WTC11 (cell line): Measurements from ENCODE around the gene OR2M4. TPM values are rescaled to one million over a fixed set of nuclear protein-coding genes. Genes with fewer than 3 reads are reported as not detected.

ENCODE experiments used
- ATAC-seq: fragments of 200-7000 bp; cut with Tn5 transposase; 2 replicates; pipeline ENCODE4 v1.10.0; 2021; ENCODE audit warnings: mild to moderate bottlenecking, moderate library complexity
- CTCF ChIA-PET: fragments of 300-600 bp; sonication (Branson Sonifier 250); formaldehyde crosslinking; loops from one replicate; lab custom pipeline; 2021; ENCODE audit warnings: antibody characterized with exemption; lab: Charles Lee
- POLR2A ChIA-PET: fragments of 350-600 bp; sonication (Branson Sonifier 250); formaldehyde crosslinking; loops from one replicate; lab custom pipeline; 2021; ENCODE audit warnings: antibody characterized with exemption; lab: Charles Lee
- DNase-seq: peaks from one replicate; pipeline ENCODE4 v3.0.0; 2021; ENCODE audit warnings: low spot score
- H3K27ac Mint-ChIP-seq: 2 replicates; pipeline ENCODE4 v1.8.0; 2021; ENCODE audit warnings: mixed read lengths
- H3K27me3 Mint-ChIP-seq: 2 replicates; pipeline ENCODE4 v1.8.0; 2021; ENCODE audit warnings: low read depth, mild to moderate bottlenecking, moderate library complexity, mixed read lengths
- H3K36me3 Mint-ChIP-seq: 2 replicates; pipeline ENCODE4 v1.8.0; 2021; ENCODE audit warnings: mixed read lengths
- H3K4me1 Mint-ChIP-seq: 2 replicates; pipeline ENCODE4 v1.8.0; 2022; ENCODE audit warnings: mixed read lengths
- H3K4me3 Mint-ChIP-seq: 2 replicates; pipeline ENCODE4 v1.8.0; 2021; ENCODE audit warnings: mild to moderate bottlenecking, moderate library complexity, mixed read lengths
- H3K9me3 Mint-ChIP-seq: 2 replicates; pipeline ENCODE4 v1.8.0; 2021; ENCODE audit warnings: mixed read lengths
- ARID4B ChIP-seq: sonication (generic); formaldehyde crosslinking; IDR thresholded peaks from 2 replicates; pipeline ENCODE4 v1.8.0; 2023; ENCODE audit warnings: missing genetic modification reagents, mild to moderate bottlenecking, borderline replicate concordance
- CREM ChIP-seq: sonication (generic); formaldehyde crosslinking; IDR thresholded peaks from 2 replicates; pipeline ENCODE4 v1.8.1; 2022; ENCODE audit warnings: mild to moderate bottlenecking, missing genetic modification reagents, moderate library complexity
- E2F1 ChIP-seq: sonication (generic); formaldehyde crosslinking; IDR thresholded peaks from 2 replicates; pipeline ENCODE4 v1.8.0; 2022; ENCODE audit warnings: mild to moderate bottlenecking, missing genetic modification reagents
- ESRRA ChIP-seq: sonication (generic); formaldehyde crosslinking; IDR thresholded peaks from 2 replicates; pipeline ENCODE4 v1.8.1; 2022; ENCODE audit warnings: mild to moderate bottlenecking, missing genetic modification reagents, borderline replicate concordance
- FOXK1 ChIP-seq: sonication (generic); formaldehyde crosslinking; IDR thresholded peaks from 2 replicates; pipeline ENCODE4 v1.8.0; 2022; ENCODE audit warnings: mild to moderate bottlenecking, moderate library complexity, missing genetic modification reagents
- IRF2 ChIP-seq: sonication (generic); formaldehyde crosslinking; IDR thresholded peaks from 2 replicates; pipeline ENCODE4 v1.8.0; 2022; ENCODE audit warnings: low read depth, missing genetic modification reagents, borderline replicate concordance
- JUN ChIP-seq: sonication (generic); formaldehyde crosslinking; IDR thresholded peaks from 2 replicates; pipeline ENCODE4 v1.8.0; 2023; ENCODE audit warnings: mild to moderate bottlenecking, missing genetic modification reagents
- MXD4 ChIP-seq: fragments of 250-450 bp; sonication (Bioruptor Pico); IDR thresholded peaks from 2 replicates; pipeline ENCODE4 v1.8.0; 2021; ENCODE audit warnings: mild to moderate bottlenecking, moderate library complexity, borderline replicate concordance
- MYBL2 ChIP-seq: sonication (generic); formaldehyde crosslinking; IDR thresholded peaks from 2 replicates; pipeline ENCODE4 v1.8.1; 2023; ENCODE audit warnings: mild to moderate bottlenecking, moderate library complexity, missing genetic modification reagents
- NFATC4 ChIP-seq: fragments of 250-450 bp; sonication (Bioruptor Pico); IDR thresholded peaks from 2 replicates; pipeline ENCODE4 v1.9.0; 2021; ENCODE audit warnings: mild to moderate bottlenecking
- NR3C1 ChIP-seq: sonication (generic); formaldehyde crosslinking; conservative IDR thresholded peaks from 2 replicates; pipeline ENCODE4 v1.8.1; 2023; ENCODE audit warnings: low read depth, mild to moderate bottlenecking, missing genetic modification reagents
- RELA ChIP-seq: sonication (generic); formaldehyde crosslinking; IDR thresholded peaks from 2 replicates; pipeline ENCODE4 v1.8.1; 2022; ENCODE audit warnings: missing genetic modification reagents, mild to moderate bottlenecking, borderline replicate concordance
- SOX15 ChIP-seq: fragments of 250-450 bp; sonication (Bioruptor Pico); IDR thresholded peaks from 2 replicates; pipeline ENCODE4 v1.9.0; 2021; ENCODE audit warnings: mild to moderate bottlenecking
- TCF7 ChIP-seq: sonication (generic); formaldehyde crosslinking; IDR thresholded peaks from 2 replicates; pipeline ENCODE4 v1.8.0; 2022; ENCODE audit warnings: mild to moderate bottlenecking, low read depth, missing genetic modification reagents, moderate library complexity
- ZBTB21 ChIP-seq: sonication (generic); formaldehyde crosslinking; IDR thresholded peaks from 2 replicates; pipeline ENCODE4 v1.8.1; 2023; ENCODE audit warnings: mild to moderate bottlenecking, missing genetic modification reagents, borderline replicate concordance
- ZNF219 ChIP-seq: sonication (generic); formaldehyde crosslinking; IDR thresholded peaks from 2 replicates; pipeline ENCODE4 v1.8.0; 2023; ENCODE audit warnings: missing genetic modification reagents, mild to moderate bottlenecking, borderline replicate concordance
- ZNF281 ChIP-seq: sonication (generic); formaldehyde crosslinking; IDR thresholded peaks from 2 replicates; pipeline ENCODE4 v1.8.0; 2023; ENCODE audit warnings: mild to moderate bottlenecking, missing genetic modification reagents
- ZNF317 ChIP-seq: sonication (generic); formaldehyde crosslinking; IDR thresholded peaks from 2 replicates; pipeline ENCODE4 v1.8.1; 2023; ENCODE audit warnings: low read depth, mild to moderate bottlenecking, moderate library complexity, missing genetic modification reagents, borderline replicate concordance
- total RNA-seq: library from RNA; stranded (reverse); gene quantifications from 3 replicates; pipeline ENCODE4 v1.2.3, GENCODE V29; 2021

The OR2M4 gene
- total RNA-seq, 1 experiment from 2014 or later, result not detected

- TF ChIP-seq ARID4B (CRISPR knock-in tag), result no peak
- no peak for TF ChIP-seq NFATC4
- no peak for TF ChIP-seq CREM (CRISPR knock-in tag)
- TF ChIP-seq NR3C1 (CRISPR knock-in tag), result no peak
- no peak for TF ChIP-seq MYBL2 (CRISPR knock-in tag)
- TF ChIP-seq ZNF219 (CRISPR knock-in tag), result no peak
- TF ChIP-seq, all 79 proteins: peak for 0
These were observed 42.2 kb upstream of the OR2M4 start (continued) for GRCh38 chr1:248189026-248189425.

GRCh38 chr1:248194117-248194516, 37.1 kb upstream of the OR2M4 start:
- DNase-seq, result no peak
- no peak overlapping the region for H3K4me3 Mint-ChIP-seq
- peaks cover 75% of the 10 kb centered on the region for H3K9me3 Mint-ChIP-seq
- TF ChIP-seq ESRRA (no peak), NR3C1 (CRISPR knock-in tag) (no peak), MXD4 (CRISPR knock-in tag) (no peak), SOX15 (CRISPR knock-in tag) (no peak), JUN (CRISPR knock-in tag) (no peak), TCF7 (CRISPR knock-in tag) (no peak), ZNF317 (no peak), FOXK1 (CRISPR knock-in tag) (no peak), IRF2 (no peak), E2F1 (CRISPR knock-in tag) (no peak), RELA (CRISPR knock-in tag) (no peak), ZNF281 (CRISPR knock-in tag) (no peak), ZBTB21 (CRISPR knock-in tag) (no peak)
- TF ChIP-seq, all 79 proteins: peak for 0
- ATAC-seq, result no peak
- CTCF ChIA-PET, result no interaction called here
- H3K27ac Mint-ChIP-seq, result no peak overlapping the region
- H3K4me1 Mint-ChIP-seq, result no peaks in the 10 kb centered on the region
- POLR2A ChIA-PET, result no interaction called here
- peaks cover 18% of the 10 kb centered on the region for H3K27me3 Mint-ChIP-seq
- peaks cover 61% of the 10 kb centered on the region for H3K36me3 Mint-ChIP-seq
